Left lung (tissue), 10 donors: ENCODE measurements around the gene ZNF358. TPM values are rescaled to one million over a fixed set of nuclear protein-coding genes. Genes with fewer than 3 reads are reported as not detected.

Experiments used
- ATAC-seq: fragments of 200-7000 bp; cut with Tn5 transposase; one replicate; pipeline ENCODE4 v1.9.1; 2020; ENCODE audit warnings: moderate library complexity
- DNase-seq, 4 donors: peaks; one replicate each; pipeline ENCODE4 v3.0.0-alpha.2; 2013 to 2020
- H3K27ac ChIP-seq, 2 donors: fragments of 200-600 bp; sonication (generic) in 1 of 2; one replicate each; pipeline versions ENCODE4 v1.5.0 to v1.8.0; 2020 to 2021
- H3K27me3 ChIP-seq, 2 donors: fragments of 200-600 bp; sonication (generic) in 1 of 2; one replicate each; pipeline versions ENCODE4 v1.5.0 to v1.8.0; 2020 to 2021
- H3K36me3 ChIP-seq, 2 donors: fragments of 200-600 bp; sonication (generic) in 1 of 2; one replicate each; pipeline versions ENCODE4 v1.5.0 to v1.8.0; 2020 to 2021
- H3K4me1 ChIP-seq, 2 donors: fragments of 200-600 bp; one replicate each; pipeline ENCODE4 v1.8.0; 2021
- H3K4me3 ChIP-seq, 2 donors: fragments of 200-600 bp; sonication (generic) in 1 of 2; one replicate each; pipeline versions ENCODE4 v1.5.0 to v1.8.0; 2020 to 2021; ENCODE audit warnings: mild to moderate bottlenecking in 1 of 2
- H3K9me3 ChIP-seq, 2 donors: fragments of 200-600 bp; sonication (generic) in 1 of 2; one replicate each; pipeline versions ENCODE4 v1.5.0 to v1.8.0; 2020 to 2021
- CTCF ChIP-seq, 2 donors: fragments of 200-600 bp; sonication (generic) in 1 of 2; IDR thresholded peaks; one replicate each; pipeline versions ENCODE4 v1.5.0 to v1.8.0; 2021; ENCODE audit warnings: antibody characterized with exemption in 2 of 2
- intact Hi-C, 2 donors: fragments of 100-400 bp; cut with DNase I; formaldehyde crosslinking; loops; one replicate each; pipeline versions ENCODE4 v1.11.2 to v1.14.2; 2022
- polyA plus RNA-seq, 6 donors: library from polyadenylated mRNA; unstranded; fragments of 120-200 nt; gene quantifications; one replicate each; pipeline ENCODE4 v1.2.1, GENCODE V29; 2013; ENCODE audit not compliant: insufficient read length in 6 of 6
- total RNA-seq, 2 donors: library from RNA; stranded (reverse); fragmentation: NEBNext Ultra II Directional; extraction: Animal tissue kit (Norgen Biotek cat#: 25700); gene quantifications; one replicate each; pipeline ENCODE4 v1.2.1, GENCODE V29; 2021
- donor health status: DM: no; HTN: yes; CAD: no.
- donor health status: DM: no; HTN: no; CAD: no.

The ZNF358 gene
- total and polyA plus RNA-seq, 8 donors: 36.9 to 56.1 (median 45.3) TPM

- H3K27me3 ChIP-seq: no peaks in the 10 kb centered on the region
- TF ChIP-seq CTCF (IDR thresholded peaks at IDR 0.05): no peak
- H3K36me3 ChIP-seq: peaks cover 0 to 60% of the 10 kb centered on the region in 2 donors
- ATAC-seq (peak; percentile 1), DNase-seq (peak in 1 of 4 donors; percentile 82)
- H3K9me3 ChIP-seq: no peaks in the 10 kb centered on the region
- peaks cover 7 to 49% of the 10 kb centered on the region in 2 donors for H3K4me1 ChIP-seq
- H3K4me3 ChIP-seq: peak overlapping the region; percentile 92 to 93
- H3K27ac ChIP-seq: peak overlapping the region; percentile 34 to 73
- intact Hi-C loops: no loop called here
These were observed 7.2 kb downstream of the ZNF358 start for GRCh38 chr19:7522923-7523667.

- DNase-seq (no peak), ATAC-seq (no peak)
- peaks cover 0 to 70% of the 10 kb centered on the region in 2 donors for H3K36me3 ChIP-seq
- no peak overlapping the region for H3K27ac ChIP-seq
- peaks cover 7 to 49% of the 10 kb centered on the region in 2 donors for H3K4me1 ChIP-seq
- TF ChIP-seq CTCF (IDR thresholded peaks at IDR 0.05): no peak
- no peak overlapping the region for H3K4me3 ChIP-seq
- intact Hi-C loops: no loop called here
- no peaks in the 10 kb centered on the region for H3K27me3 ChIP-seq
- H3K9me3 ChIP-seq: no peaks in the 10 kb centered on the region
These were observed 8.6 kb downstream of the ZNF358 start for GRCh38 chr19:7524523-7524922.

- Histone ChIP-seq H3K4me3 (no peak overlapping the region), H3K9me3 (no peaks in the 10 kb centered on the region), H3K27ac (no peak overlapping the region), H3K27me3 (no peaks in the 10 kb centered on the region), H3K36me3 (peaks cover 0 to 70% of the 10 kb centered on the region in 2 donors), H3K4me1 (peaks cover 7 to 49% of the 10 kb centered on the region in 2 donors)
- intact Hi-C loops: no loop called here
- no peak for ATAC-seq
- no peak for DNase-seq
- no peak for TF ChIP-seq CTCF (IDR thresholded peaks at IDR 0.05)
These were observed 9.3 kb downstream of the ZNF358 start for GRCh38 chr19:7524992-7525739.

- no peak for TF ChIP-seq CTCF (IDR thresholded peaks at IDR 0.05)
- DNase-seq: no peak
- H3K9me3 ChIP-seq: no peaks in the 10 kb centered on the region
- H3K4me3 ChIP-seq: no peak overlapping the region
- no peaks in the 10 kb centered on the region for H3K27me3 ChIP-seq
- ATAC-seq: no peak
- peaks cover 7 to 49% of the 10 kb centered on the region in 2 donors for H3K4me1 ChIP-seq
- intact Hi-C loops: no loop called here
- H3K27ac ChIP-seq: no peak overlapping the region
- peaks cover 0 to 73% of the 10 kb centered on the region in 2 donors for H3K36me3 ChIP-seq
These were observed 10.4 kb downstream of the ZNF358 start for GRCh38 chr19:7526059-7526929.
